Measurements from ENCODE around the gene NHSL2.

The NHSL2 gene

GRCh38 chrX:72080800-72081199 is 170.2 kb downstream of the NHSL2 start:
- Histone ChIP-seq H3K36me3 (ENCODE audit: insufficient read depth) (no peaks in the 10 kb centered on the region), H2AFZ (ENCODE audit: low read depth) (no peak overlapping the region), H3K9ac (no peak overlapping the region), H3K27ac (no peak overlapping the region), H3K79me2 (ENCODE audit: insufficient read depth, low read depth) (no peaks in the 10 kb centered on the region), H3K27me3 (ENCODE audit: insufficient read depth, low read depth) (no peaks in the 10 kb centered on the region), H3K4me2 (no peak overlapping the region), H3K4me3 (IDR thresholded peaks at IDR 0.05; ENCODE audit: insufficient read depth, low read depth, low read length) (no peak overlapping the region), H4K20me1 (ENCODE audit: insufficient read depth) (no peaks in the 10 kb centered on the region), H3K4me1 (ENCODE audit: low read depth, poor library complexity, severe bottlenecking) (peaks cover 12% of the 10 kb centered on the region)
- no peak for TF ChIP-seq CTCF (conservative IDR thresholded peaks at IDR 0.05; ENCODE audit: low read depth, low read length)

- no peak overlapping the region for H3K9ac ChIP-seq
- H3K27me3 ChIP-seq (ENCODE audit: insufficient read depth, low read depth): no peaks in the 10 kb centered on the region
- no peak for TF ChIP-seq CTCF (conservative IDR thresholded peaks at IDR 0.05; ENCODE audit: low read depth, low read length)
- H2AFZ ChIP-seq (ENCODE audit: low read depth): no peak overlapping the region
- no peaks in the 10 kb centered on the region for H4K20me1 ChIP-seq (ENCODE audit: insufficient read depth)
- no peak overlapping the region for H3K27ac ChIP-seq
- H3K4me1 ChIP-seq (ENCODE audit: low read depth, poor library complexity, severe bottlenecking): peaks cover 12% of the 10 kb centered on the region
- H3K36me3 ChIP-seq (ENCODE audit: insufficient read depth): no peaks in the 10 kb centered on the region
- H3K79me2 ChIP-seq (ENCODE audit: insufficient read depth, low read depth): no peaks in the 10 kb centered on the region
- H3K4me2 ChIP-seq: no peak overlapping the region
- no peak overlapping the region for H3K4me3 ChIP-seq (IDR thresholded peaks at IDR 0.05; ENCODE audit: insufficient read depth, low read depth, low read length)
These were observed 171.1 kb downstream of the NHSL2 start for GRCh38 chrX:72081605-72082320.

- peak overlapping the region; percentile 13; the same call in 1 of the 2 replicates for H3K4me2 ChIP-seq
- H3K27ac ChIP-seq: no peak overlapping the region
These were observed 172.6 kb downstream of the NHSL2 start for GRCh38 chrX:72083291-72083690.

GRCh38 chrX:72084114-72084513 is 173.5 kb downstream of the NHSL2 start:
- no peak for TF ChIP-seq CTCF (conservative IDR thresholded peaks at IDR 0.05; ENCODE audit: low read depth, low read length)

More at GRCh38 chrX:72083291-72083690, 172.6 kb downstream of the NHSL2 start:
- H2AFZ ChIP-seq (ENCODE audit: low read depth): no peak overlapping the region
- H3K79me2 ChIP-seq (ENCODE audit: insufficient read depth, low read depth): no peaks in the 10 kb centered on the region
- no peaks in the 10 kb centered on the region for H3K36me3 ChIP-seq (ENCODE audit: insufficient read depth)
- H3K27me3 ChIP-seq (ENCODE audit: insufficient read depth, low read depth): no peaks in the 10 kb centered on the region
- H4K20me1 ChIP-seq (ENCODE audit: insufficient read depth): no peaks in the 10 kb centered on the region
- TF ChIP-seq CTCF (conservative IDR thresholded peaks at IDR 0.05; ENCODE audit: low read depth, low read length): no peak
- no peak overlapping the region for H3K9ac ChIP-seq
- no peak overlapping the region for H3K4me3 ChIP-seq (IDR thresholded peaks at IDR 0.05; ENCODE audit: insufficient read depth, low read depth, low read length)
- H3K4me1 ChIP-seq (ENCODE audit: low read depth, poor library complexity, severe bottlenecking): peaks cover 12% of the 10 kb centered on the region

More at GRCh38 chrX:72084114-72084513, 173.5 kb downstream of the NHSL2 start:
- H4K20me1 ChIP-seq (ENCODE audit: insufficient read depth): no peaks in the 10 kb centered on the region
- H3K4me1 ChIP-seq (ENCODE audit: low read depth, poor library complexity, severe bottlenecking): peaks cover 12% of the 10 kb centered on the region
- no peaks in the 10 kb centered on the region for H3K36me3 ChIP-seq (ENCODE audit: insufficient read depth)
- no peak overlapping the region for H3K9ac ChIP-seq
- no peak overlapping the region for H3K4me2 ChIP-seq
- H3K79me2 ChIP-seq (ENCODE audit: insufficient read depth, low read depth): no peaks in the 10 kb centered on the region
- H3K27me3 ChIP-seq (ENCODE audit: insufficient read depth, low read depth): no peaks in the 10 kb centered on the region
- no peak overlapping the region for H3K4me3 ChIP-seq (IDR thresholded peaks at IDR 0.05; ENCODE audit: insufficient read depth, low read depth, low read length)
- H2AFZ ChIP-seq (ENCODE audit: low read depth): no peak overlapping the region
- no peak overlapping the region for H3K27ac ChIP-seq

Data from KMS-11 (cell line).